ENCODE results near the gene CST11. TPM values are rescaled to one million over a fixed set of nuclear protein-coding genes. Genes with fewer than 3 reads are reported as not detected.

CST11 gene
- total RNA-seq, 2 experiments from 2014 or later, result not detected

- Mint-ChIP-seq H3K9me3 (no peaks in the 10 kb centered on the region), H3K4me1 (peaks cover 10% of the 10 kb centered on the region), H3K27me3 (no peaks in the 10 kb centered on the region), H3K4me3 (no peak overlapping the region), H3K27ac (no peak overlapping the region), H3K36me3 (ENCODE audit: low read depth) (no peaks in the 10 kb centered on the region)
- ChIA-PET CTCF (no interaction called here), POLR2A (interaction anchor here (0.6 kb wide), 1 partner anchor 98 kb away, joined by 3 read pairs; no protein-coding TSS in a partner anchor)
- DNase-seq, result no peak
These were observed 4.5 kb downstream of the CST11 start for GRCh38 chr20:23448167-23448566.

GRCh38 chr20:23446505-23446904 is 6.2 kb downstream of the CST11 start:
- peaks cover 10% of the 10 kb centered on the region for H3K4me1 Mint-ChIP-seq
- ChIA-PET CTCF (interaction anchor here (0.7 kb wide), 1 partner anchor 94 kb away, joined by 3 read pairs; no protein-coding TSS in a partner anchor), POLR2A (no interaction called here)
- no peaks in the 10 kb centered on the region for H3K36me3 Mint-ChIP-seq (ENCODE audit: low read depth)
- H3K9me3 Mint-ChIP-seq, result no peaks in the 10 kb centered on the region
- no peaks in the 10 kb centered on the region for H3K27me3 Mint-ChIP-seq
- DNase-seq, result peak; percentile 29
- H3K27ac Mint-ChIP-seq, result no peak overlapping the region
- no peak overlapping the region for H3K4me3 Mint-ChIP-seq

- Mint-ChIP-seq H3K4me3 (no peak overlapping the region), H3K4me1 (peaks cover 10% of the 10 kb centered on the region), H3K36me3 (ENCODE audit: low read depth) (no peaks in the 10 kb centered on the region), H3K27me3 (no peaks in the 10 kb centered on the region), H3K27ac (no peak overlapping the region), H3K9me3 (no peaks in the 10 kb centered on the region)
- no peak for DNase-seq
- ChIA-PET CTCF (interaction anchor here (0.6 kb wide), 1 partner anchor 932 kb away, joined by 3 read pairs; no protein-coding TSS in a partner anchor), POLR2A (no interaction called here)
These were observed 7.0 kb downstream of the CST11 start for GRCh38 chr20:23445596-23446217.

GRCh38 chr20:23444859-23445258 is 7.8 kb downstream of the CST11 start:
- Mint-ChIP-seq H3K9me3 (no peaks in the 10 kb centered on the region), H3K4me3 (no peak overlapping the region), H3K27me3 (no peaks in the 10 kb centered on the region), H3K36me3 (ENCODE audit: low read depth) (no peaks in the 10 kb centered on the region), H3K27ac (no peak overlapping the region), H3K4me1 (peaks cover 9% of the 10 kb centered on the region)
- POLR2A ChIA-PET, result no interaction called here
- CTCF ChIA-PET, result no interaction called here
- no peak for DNase-seq

- no peaks in the 10 kb centered on the region for H3K27me3 Mint-ChIP-seq
- H3K4me1 Mint-ChIP-seq, result no peaks in the 10 kb centered on the region
- H3K4me3 Mint-ChIP-seq, result no peak overlapping the region
- H3K9me3 Mint-ChIP-seq, result no peaks in the 10 kb centered on the region
- ChIA-PET POLR2A (no interaction called here), CTCF (interaction anchor here (0.9 to 1.1 kb wide), 3 partner anchors 16 to 63 kb away, joined by 3 read pairs; partner anchors contain the start of gene NAPB)
- H3K27ac Mint-ChIP-seq, result no peak overlapping the region
- no peak for DNase-seq
- no peaks in the 10 kb centered on the region for H3K36me3 Mint-ChIP-seq (ENCODE audit: low read depth)
These were observed 10.2 kb downstream of the CST11 start for GRCh38 chr20:23442436-23442835.

- peak; percentile 73 for DNase-seq
- ChIA-PET CTCF (interaction anchor here (0.9 to 1.1 kb wide), 3 partner anchors 17 to 62 kb away, joined by 3 read pairs; partner anchors contain the start of gene NAPB), POLR2A (interaction anchor here (0.6 kb wide), 1 partner anchor 29 kb away, joined by 3 read pairs; no protein-coding TSS in a partner anchor)
- no peaks in the 10 kb centered on the region for H3K36me3 Mint-ChIP-seq (ENCODE audit: low read depth)
- no peak overlapping the region for H3K27ac Mint-ChIP-seq
- no peaks in the 10 kb centered on the region for H3K4me1 Mint-ChIP-seq
- H3K27me3 Mint-ChIP-seq, result no peaks in the 10 kb centered on the region
- H3K9me3 Mint-ChIP-seq, result no peaks in the 10 kb centered on the region
- H3K4me3 Mint-ChIP-seq, result no peak overlapping the region
These were observed 10.8 kb downstream of the CST11 start for GRCh38 chr20:23441850-23442313.

DNA sequence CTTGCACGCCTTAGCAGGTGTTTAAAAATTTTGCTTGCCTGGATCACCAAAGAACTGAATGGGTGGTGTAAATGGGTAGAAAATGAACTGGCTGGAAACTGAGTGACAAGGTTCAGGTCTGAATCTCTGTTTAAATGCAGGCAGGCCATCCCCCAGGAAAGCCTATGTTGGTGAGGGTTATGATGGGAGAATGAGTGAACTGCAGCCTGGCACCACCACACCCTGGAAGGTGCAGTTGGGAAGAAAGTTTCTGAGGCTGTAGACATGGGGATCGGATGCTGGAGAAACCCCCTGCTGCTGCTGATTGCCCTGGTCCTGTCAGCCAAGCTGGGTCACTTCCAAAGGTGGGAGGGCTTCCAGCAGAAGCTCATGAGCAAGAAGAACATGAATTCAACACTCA is 12.7 kb downstream of the CST11 start:
- DNase-seq, result no peak
- H3K9me3 Mint-ChIP-seq, result no peaks in the 10 kb centered on the region
- H3K4me1 Mint-ChIP-seq, result no peaks in the 10 kb centered on the region
- no peaks in the 10 kb centered on the region for H3K36me3 Mint-ChIP-seq (ENCODE audit: low read depth)
- no peak overlapping the region for H3K4me3 Mint-ChIP-seq
- CTCF ChIA-PET, result no interaction called here
- H3K27ac Mint-ChIP-seq, result no peak overlapping the region
- POLR2A ChIA-PET, result no interaction called here
- H3K27me3 Mint-ChIP-seq, result peaks cover 5% of the 10 kb centered on the region

- H3K27ac Mint-ChIP-seq, result no peak overlapping the region
- H3K4me3 Mint-ChIP-seq, result no peak overlapping the region
- no peaks in the 10 kb centered on the region for H3K4me1 Mint-ChIP-seq
- no peaks in the 10 kb centered on the region for H3K9me3 Mint-ChIP-seq
- POLR2A ChIA-PET, result no interaction called here
- no peaks in the 10 kb centered on the region for H3K36me3 Mint-ChIP-seq (ENCODE audit: low read depth)
- peaks cover 7% of the 10 kb centered on the region for H3K27me3 Mint-ChIP-seq
- no peak for DNase-seq
- CTCF ChIA-PET, result no interaction called here
These were observed 14.0 kb downstream of the CST11 start for GRCh38 chr20:23438661-23439060.

- H3K27ac Mint-ChIP-seq, result no peak overlapping the region
- H3K36me3 Mint-ChIP-seq (ENCODE audit: low read depth), result no peaks in the 10 kb centered on the region
- H3K9me3 Mint-ChIP-seq, result no peaks in the 10 kb centered on the region
- H3K4me1 Mint-ChIP-seq, result no peaks in the 10 kb centered on the region
- POLR2A ChIA-PET, result no interaction called here
- H3K4me3 Mint-ChIP-seq, result no peak overlapping the region
- CTCF ChIA-PET, result interaction anchor here (0.6 to 1.6 kb wide), 2 partner anchors 16 to 17 kb away, joined by 3 to 6 read pairs; partner anchors contain the start of gene NAPB
- peaks cover 8% of the 10 kb centered on the region for H3K27me3 Mint-ChIP-seq
- no peak for DNase-seq
These were observed 15.4 kb downstream of the CST11 start for GRCh38 chr20:23437126-23437899.

DNA sequence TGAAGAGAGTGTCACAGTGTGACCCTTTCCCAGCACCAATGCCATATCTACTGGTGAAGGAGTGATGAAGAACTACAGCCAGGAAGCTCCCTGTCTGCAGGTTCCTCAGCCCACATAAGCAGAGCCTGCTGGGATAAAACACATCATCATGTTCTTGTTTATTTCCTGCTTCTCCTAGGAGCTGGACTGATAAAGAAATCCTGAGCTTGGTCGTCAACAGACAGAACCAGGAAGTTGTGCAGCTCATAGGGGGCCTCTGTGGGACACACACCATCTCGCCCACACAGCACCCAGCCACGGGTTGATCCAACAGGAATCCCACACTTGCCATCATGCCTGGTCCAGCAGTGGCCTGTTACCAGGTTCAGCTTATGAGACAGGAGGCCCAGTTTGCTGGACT is 16.0 kb downstream of the CST11 start:
- H3K27me3 Mint-ChIP-seq, result peaks cover 8% of the 10 kb centered on the region
- no peaks in the 10 kb centered on the region for H3K36me3 Mint-ChIP-seq (ENCODE audit: low read depth)
- DNase-seq, result no peak
- no peak overlapping the region for H3K27ac Mint-ChIP-seq
- ChIA-PET POLR2A (no interaction called here), CTCF (interaction anchor here (1.6 kb wide), 1 partner anchor 16 kb away, joined by 6 read pairs; the partner anchor contains the start of gene NAPB)
- H3K4me1 Mint-ChIP-seq, result no peaks in the 10 kb centered on the region
- H3K9me3 Mint-ChIP-seq, result no peaks in the 10 kb centered on the region
- no peak overlapping the region for H3K4me3 Mint-ChIP-seq

DNA sequence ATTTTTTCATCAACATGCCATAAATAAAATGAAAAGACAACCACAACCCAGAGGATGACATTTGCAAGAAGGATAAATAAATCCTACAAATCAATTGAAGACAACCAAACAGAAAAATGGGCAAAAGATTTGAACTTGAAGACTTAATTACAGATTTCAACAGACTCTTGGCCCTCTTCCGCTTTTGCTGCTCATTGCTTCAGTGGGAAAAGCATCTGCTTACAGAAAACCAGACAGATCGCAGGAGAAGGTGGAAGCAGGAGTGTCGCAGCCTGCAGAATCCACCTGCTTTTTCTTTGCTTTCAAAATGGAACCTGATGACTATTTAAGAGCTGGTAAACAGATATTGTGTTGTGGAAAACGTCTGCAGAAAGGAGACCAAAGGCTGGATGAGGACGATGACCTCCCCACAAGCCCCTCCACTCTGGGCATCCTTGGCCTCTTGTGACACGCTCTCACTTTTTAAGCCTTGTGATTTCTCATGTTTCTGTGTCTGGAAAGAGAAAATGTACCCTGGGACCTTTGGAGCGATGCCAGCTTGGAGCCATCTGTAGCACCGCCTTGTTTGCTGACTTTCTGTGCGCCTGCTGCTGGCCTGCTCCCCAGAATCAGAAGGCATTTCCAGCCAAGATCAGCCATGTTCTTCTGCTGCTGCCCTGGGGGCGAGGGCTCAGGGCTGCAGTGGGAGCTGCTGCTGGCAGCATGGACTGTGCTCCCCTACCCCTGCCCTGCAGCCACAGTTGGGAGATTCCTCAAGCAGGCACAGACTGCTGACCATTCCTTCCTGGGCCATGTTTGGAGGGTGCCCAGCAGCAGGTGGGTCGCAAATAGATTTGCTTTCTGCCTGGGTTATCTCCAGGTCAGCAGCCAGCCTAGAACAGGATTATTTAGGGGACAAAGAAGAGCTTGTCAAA is 16.8 kb downstream of the CST11 start:
- H3K4me1 Mint-ChIP-seq, result no peaks in the 10 kb centered on the region
- no peaks in the 10 kb centered on the region for H3K9me3 Mint-ChIP-seq
- H3K27me3 Mint-ChIP-seq, result peaks cover 8% of the 10 kb centered on the region
- ChIA-PET POLR2A (no interaction called here), CTCF (interaction anchor here (1.6 kb wide), 1 partner anchor 15 kb away, joined by 6 read pairs; the partner anchor contains the start of gene NAPB)
- H3K36me3 Mint-ChIP-seq (ENCODE audit: low read depth), result no peaks in the 10 kb centered on the region
- no peak overlapping the region for H3K27ac Mint-ChIP-seq
- no peak overlapping the region for H3K4me3 Mint-ChIP-seq
- no peak for DNase-seq

DNA sequence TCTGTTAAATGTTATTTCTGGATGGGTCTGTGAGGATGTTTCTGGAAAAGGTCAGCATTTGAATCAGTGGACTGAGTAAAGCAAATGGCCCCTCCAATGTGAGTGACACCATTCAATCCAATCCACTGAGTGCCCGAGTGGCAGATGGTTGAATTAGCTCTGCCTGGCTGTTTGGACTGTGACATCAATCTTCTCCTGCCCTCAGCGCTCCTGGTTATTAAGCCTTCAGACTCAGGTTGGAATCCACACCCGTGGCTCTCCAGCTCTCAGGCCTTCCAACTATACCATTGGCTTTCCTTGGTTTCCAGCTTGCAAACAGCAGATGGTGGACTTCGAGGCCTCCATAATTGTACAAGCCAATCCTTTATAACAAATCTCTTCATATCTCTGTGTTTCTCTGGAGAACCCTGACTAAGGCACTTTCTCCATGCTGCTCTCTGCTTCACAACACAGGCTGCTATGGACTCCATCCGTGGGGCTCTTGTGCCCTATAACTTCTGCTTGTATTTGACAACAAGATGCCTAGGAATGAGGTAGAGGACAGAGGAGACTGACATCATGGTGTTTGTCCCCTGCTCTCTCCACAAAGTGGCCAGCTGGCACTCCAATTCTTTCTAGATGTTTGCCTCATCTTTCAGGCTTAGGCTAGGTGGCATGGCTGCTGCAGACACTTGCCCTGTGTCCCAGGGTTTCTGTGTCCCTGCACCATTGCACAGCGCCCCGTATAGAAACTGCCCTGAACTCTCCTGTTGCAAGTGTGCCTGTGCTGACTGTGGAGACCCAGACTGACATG is 18.0 kb downstream of the CST11 start:
- no peak for DNase-seq
- no peak overlapping the region for H3K27ac Mint-ChIP-seq
- no peak overlapping the region for H3K4me3 Mint-ChIP-seq
- no peaks in the 10 kb centered on the region for H3K9me3 Mint-ChIP-seq
- H3K4me1 Mint-ChIP-seq, result no peaks in the 10 kb centered on the region
- H3K27me3 Mint-ChIP-seq, result peaks cover 8% of the 10 kb centered on the region
- no peaks in the 10 kb centered on the region for H3K36me3 Mint-ChIP-seq (ENCODE audit: low read depth)
- ChIA-PET POLR2A (no interaction called here), CTCF (no interaction called here)

Data from activated CD4-positive, alpha-beta T cell treated with anti-CD3 and anti-CD28 coated beads, Interleukin-2, amount 10 ng/mL, durations not matched to agents 7 days and 5 days (primary cell).